HCT116 (cell line): ENCODE results near the gene JAK2. TPM values are rescaled to one million over a fixed set of nuclear protein-coding genes. Genes with fewer than 3 reads are reported as not detected.

Experiments used
- ATAC-seq: fragments of 200-7000 bp; cut with Tn5 transposase; 2 replicates; pipeline ENCODE4 v1.9.1; 2020; ENCODE audit warnings: mild to moderate bottlenecking, moderate library complexity
- BruUV-seq: library from RNA; stranded (reverse); fragments of 400-500 nt; replicated peaks from 2 replicates; lab custom pipeline; 2021; lab: Mats Ljungman, UMichigan
- CTCF ChIA-PET: fragments of 300-600 bp; sonication (Branson Sonifier 250); formaldehyde crosslinking; loops from one replicate; lab custom pipeline; 2021; ENCODE audit warnings: antibody characterized with exemption; lab: Charles Lee
- POLR2A ChIA-PET: fragments of 300-600, 350-600 bp; sonication (Branson Sonifier 250); formaldehyde crosslinking; loops from one replicate; lab custom pipeline; 2021; ENCODE audit warnings: antibody characterized with exemption; lab: Charles Lee
- RAD21 ChIA-PET, 2 experiments: fragments of 300-600 bp; sonication (Branson Sonifier 250); formaldehyde crosslinking; loops; one replicate each; lab custom pipeline; 2023; ENCODE audit warnings: low total read pairs in 2 of 2; ENCODE audit not compliant: uncharacterized antibody in 2 of 2, unreplicated experiment in 2 of 2, low non-redundant PET in 1 of 2; lab: Charles Lee
- DNase-seq: peaks from one replicate; pipeline ENCODE4 v3.0.0-alpha.2; 2010; ENCODE audit warnings: low read depth, low spot score
- H2AFZ ChIP-seq: fragments of 200-600 bp; shearing (Covaris generic), sonication (generic); 2 replicates; pipeline ENCODE4 v1.6.1; 2017; ENCODE audit warnings: low read depth, mixed run types, mixed read lengths, antibody characterized with exemption, low read length; ENCODE audit not compliant: poor library complexity, severe bottlenecking
- H3K27ac ChIP-seq: 2 replicates; pipeline ENCODE4 v1.5.1; 2012; ENCODE audit warnings: low read depth, low read length
- H3K27me3 ChIP-seq: fragments of 200-600 bp; sonication (generic); 2 replicates; pipeline ENCODE4 v1.6.1; 2016; ENCODE audit warnings: mixed run types, low read length, mixed read lengths; ENCODE audit not compliant: insufficient read depth
- H3K36me3 ChIP-seq, 2 experiments: fragments of 200-500 bp in 1 of 2; fragments of 200-600 bp in 1 of 2; sonication (Bioruptor generic) in 1 of 2; sonication (generic) in 1 of 2; 2 replicates each; pipeline versions ENCODE4 v1.5.1 to v1.6.1; 2014 to 2016; ENCODE audit warnings: low read length in 2 of 2, inconsistent platforms in 1 of 2, mixed read lengths in 1 of 2, mixed run types in 1 of 2; ENCODE audit not compliant: insufficient read depth in 2 of 2, control insufficient read depth in 1 of 2
- H3K4me1 ChIP-seq, 2 experiments: fragments of 200-600 bp in 1 of 2; sonication (generic) in 1 of 2; 2 replicates each; pipeline versions ENCODE4 v1.5.1 to v1.6.1; 2012 to 2017; ENCODE audit warnings: low read length in 2 of 2, inconsistent platforms in 1 of 2, mild to moderate bottlenecking in 1 of 2, mixed read lengths in 1 of 2, mixed run types in 1 of 2, moderate library complexity in 1 of 2; ENCODE audit not compliant: insufficient read depth in 2 of 2, control insufficient read depth in 1 of 2
- H3K4me2 ChIP-seq: fragments of 200-600 bp; sonication (generic); 2 replicates; pipeline ENCODE4 v1.6.1; 2017; ENCODE audit warnings: mixed run types, low read length, mixed read lengths
- H3K4me3 ChIP-seq, 2 experiments: fragments of 200-600 bp in 1 of 2; sonication (generic) in 1 of 2; replicated peaks in 1 of 2; 2 replicates each; pipeline ENCODE4 v1.5.1; 2011 to 2016; ENCODE audit warnings: low read length in 2 of 2, control low read depth in 1 of 2, low read depth in 1 of 2, mild to moderate bottlenecking in 1 of 2, mixed read lengths in 1 of 2, mixed run types in 1 of 2
- H3K79me2 ChIP-seq: fragments of 200-600 bp; sonication (generic); 2 replicates; pipeline ENCODE4 v1.6.1; 2017; ENCODE audit warnings: mild to moderate bottlenecking, mixed run types, low read length, moderate library complexity, mixed read lengths; ENCODE audit not compliant: insufficient read depth
- H3K9ac ChIP-seq: fragments of 200-600 bp; sonication (generic); 2 replicates; pipeline ENCODE4 v1.6.1; 2016; ENCODE audit warnings: low read length, mixed read lengths
- H3K9me2 ChIP-seq: fragments of 200-600 bp; sonication (generic), shearing (Covaris generic); 2 replicates; pipeline ENCODE4 v1.6.1; 2017; ENCODE audit warnings: mixed run types, mild to moderate bottlenecking, moderate library complexity; ENCODE audit not compliant: insufficient read depth
- H3K9me3 ChIP-seq, 2 experiments: fragments of 200-500 bp in 1 of 2; fragments of 200-600 bp in 1 of 2; sonication (Bioruptor generic) in 1 of 2; sonication (generic) in 1 of 2; 2 replicates each; pipeline ENCODE4 v1.6.1; 2014 to 2017; ENCODE audit warnings: low read length in 2 of 2, mixed read lengths in 2 of 2, inconsistent platforms in 1 of 2, low read depth in 1 of 2, mild to moderate bottlenecking in 1 of 2, mixed run types in 1 of 2, moderate library complexity in 1 of 2; ENCODE audit not compliant: control insufficient read depth in 1 of 2, insufficient read depth in 1 of 2
- H4K20me1 ChIP-seq: fragments of 200-600 bp; sonication (generic), shearing (Covaris generic); 2 replicates; pipeline ENCODE4 v1.6.1; 2017; ENCODE audit warnings: mixed run types, mild to moderate bottlenecking, moderate library complexity; ENCODE audit not compliant: insufficient read depth
- CEBPB ChIP-seq: IDR thresholded peaks from 2 replicates; pipeline ENCODE4 v1.6.1; 2012; ENCODE audit warnings: low read depth
- FOSL1 ChIP-seq: IDR thresholded peaks from 2 replicates; pipeline ENCODE4 v1.6.1; 2012; ENCODE audit warnings: low read depth
- JUND ChIP-seq: IDR thresholded peaks from 2 replicates; pipeline ENCODE4 v1.6.1; 2012
- SIN3A ChIP-seq: IDR thresholded peaks from 2 replicates; pipeline ENCODE4 v1.6.1; 2012; ENCODE audit warnings: low read depth
- YY1 ChIP-seq: IDR thresholded peaks from 2 replicates; pipeline ENCODE4 v1.6.1; 2011; ENCODE audit warnings: low read length, low read depth, moderate library complexity, mild to moderate bottlenecking; ENCODE audit not compliant: insufficient replicate concordance; ENCODE audit errors: extremely low read depth
- ZFX ChIP-seq: fragments of 450-650 bp; IDR thresholded peaks from 2 replicates; pipeline ENCODE4 v1.6.1; 2017
- ZNF274 ChIP-seq: fragments of 200-500 bp; sonication (Bioruptor generic); IDR thresholded peaks from 2 replicates; pipeline ENCODE4 v1.6.1; 2014; ENCODE audit warnings: mild to moderate bottlenecking, low read depth, low read length, inconsistent platforms
- intact Hi-C: fragments of 100-400 bp; cut with micrococcal nuclease; formaldehyde crosslinking; loops from 2 replicates; pipeline ENCODE4 v1.10.0; 2022
- total RNA-seq: library from RNA; stranded (reverse); gene quantifications from one replicate; pipeline ENCODE4 v1.2.1, GENCODE V29; 2021; ENCODE audit not compliant: unreplicated experiment
- TF ChIP-seq, protein P1 (sequence below): IDR thresholded peaks from 2 replicates; pipeline ENCODE4 v1.6.1; 2012; ENCODE audit warnings: low read depth
- TF ChIP-seq, protein P2 (sequence below): IDR thresholded peaks from 2 replicates; pipeline ENCODE4 v1.6.1; 2012

JAK2 gene
- total RNA-seq, 1 experiment from 2014 or later: 4.6 TPM

DNA sequence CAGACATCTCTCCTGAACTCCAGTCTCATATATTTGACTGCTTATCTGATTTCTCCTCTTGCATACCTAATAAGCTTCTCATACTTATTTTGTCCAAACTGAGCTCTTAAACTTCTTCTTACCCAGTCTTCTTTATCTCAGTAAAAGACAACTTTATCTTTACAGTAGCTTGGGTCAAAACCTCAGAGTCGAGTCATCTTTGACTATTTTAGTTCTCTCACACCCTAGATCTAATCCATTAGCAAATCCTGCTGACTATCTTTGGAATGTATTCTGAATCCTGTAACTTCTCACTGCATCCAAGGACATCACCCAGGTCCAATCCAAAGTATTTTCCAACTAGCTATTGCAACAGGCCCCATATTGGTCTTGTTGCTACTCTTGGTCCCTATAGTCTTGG is 11.8 kb upstream of the JAK2 start:
- Histone ChIP-seq H3K9me3 (no peaks in the 10 kb centered on the region), H3K4me2 (no peak overlapping the region), H3K27ac (no peak overlapping the region), H3K79me2 (no peaks in the 10 kb centered on the region), H4K20me1 (no peaks in the 10 kb centered on the region), H3K4me3 (no peak overlapping the region), H3K36me3 (no peaks in the 10 kb centered on the region), H3K9ac (no peak overlapping the region), H3K27me3 (no peaks in the 10 kb centered on the region), H3K4me1 (no peaks in the 10 kb centered on the region), H3K9me2 (no peaks in the 10 kb centered on the region), H2AFZ (no peak overlapping the region)
- DNase-seq (no peak), ATAC-seq (no peak)
- intact Hi-C loops: no loop called here
- ChIA-PET POLR2A (no interaction called here), CTCF (no interaction called here), RAD21 (no interaction called here)
- no TSS peak for BruUV-seq
- TF ChIP-seq, protein P1, sequence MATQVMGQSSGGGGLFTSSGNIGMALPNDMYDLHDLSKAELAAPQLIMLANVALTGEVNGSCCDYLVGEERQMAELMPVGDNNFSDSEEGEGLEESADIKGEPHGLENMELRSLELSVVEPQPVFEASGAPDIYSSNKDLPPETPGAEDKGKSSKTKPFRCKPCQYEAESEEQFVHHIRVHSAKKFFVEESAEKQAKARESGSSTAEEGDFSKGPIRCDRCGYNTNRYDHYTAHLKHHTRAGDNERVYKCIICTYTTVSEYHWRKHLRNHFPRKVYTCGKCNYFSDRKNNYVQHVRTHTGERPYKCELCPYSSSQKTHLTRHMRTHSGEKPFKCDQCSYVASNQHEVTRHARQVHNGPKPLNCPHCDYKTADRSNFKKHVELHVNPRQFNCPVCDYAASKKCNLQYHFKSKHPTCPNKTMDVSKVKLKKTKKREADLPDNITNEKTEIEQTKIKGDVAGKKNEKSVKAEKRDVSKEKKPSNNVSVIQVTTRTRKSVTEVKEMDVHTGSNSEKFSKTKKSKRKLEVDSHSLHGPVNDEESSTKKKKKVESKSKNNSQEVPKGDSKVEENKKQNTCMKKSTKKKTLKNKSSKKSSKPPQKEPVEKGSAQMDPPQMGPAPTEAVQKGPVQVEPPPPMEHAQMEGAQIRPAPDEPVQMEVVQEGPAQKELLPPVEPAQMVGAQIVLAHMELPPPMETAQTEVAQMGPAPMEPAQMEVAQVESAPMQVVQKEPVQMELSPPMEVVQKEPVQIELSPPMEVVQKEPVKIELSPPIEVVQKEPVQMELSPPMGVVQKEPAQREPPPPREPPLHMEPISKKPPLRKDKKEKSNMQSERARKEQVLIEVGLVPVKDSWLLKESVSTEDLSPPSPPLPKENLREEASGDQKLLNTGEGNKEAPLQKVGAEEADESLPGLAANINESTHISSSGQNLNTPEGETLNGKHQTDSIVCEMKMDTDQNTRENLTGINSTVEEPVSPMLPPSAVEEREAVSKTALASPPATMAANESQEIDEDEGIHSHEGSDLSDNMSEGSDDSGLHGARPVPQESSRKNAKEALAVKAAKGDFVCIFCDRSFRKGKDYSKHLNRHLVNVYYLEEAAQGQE: no peak
- TF ChIP-seq ZNF274 (no peak), ZFX (no peak), JUND (no peak), SIN3A (no peak), FOSL1 (no peak), CEBPB (no peak), YY1 (no peak)
- TF ChIP-seq, protein P2, sequence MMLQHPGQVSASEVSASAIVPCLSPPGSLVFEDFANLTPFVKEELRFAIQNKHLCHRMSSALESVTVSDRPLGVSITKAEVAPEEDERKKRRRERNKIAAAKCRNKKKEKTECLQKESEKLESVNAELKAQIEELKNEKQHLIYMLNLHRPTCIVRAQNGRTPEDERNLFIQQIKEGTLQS: no peak
